GM12891 (cell line): Measurements from ENCODE around the gene ENHO.

Experiments
- PAX5 ChIP-seq: IDR thresholded peaks from 2 replicates; pipeline ENCODE4 v1.6.1; 2011; ENCODE audit warnings: low read length, moderate library complexity, mild to moderate bottlenecking; ENCODE audit not compliant: insufficient read depth, severe bottlenecking
- POLR2A ChIP-seq: IDR thresholded peaks from 2 replicates; pipeline ENCODE4 v1.6.1; 2011; ENCODE audit warnings: low read depth, low read length, control low read depth
- POLR2AphosphoS5 ChIP-seq: IDR thresholded peaks from 2 replicates; pipeline ENCODE4 v1.6.1; 2011; ENCODE audit warnings: low read depth, low read length, control low read depth
- SPI1 ChIP-seq: IDR thresholded peaks from 2 replicates; pipeline ENCODE4 v1.6.1; 2011; ENCODE audit warnings: low read depth, low read length, control low read depth
- TAF1 ChIP-seq: IDR thresholded peaks from 2 replicates; pipeline ENCODE4 v1.6.1; 2011; ENCODE audit warnings: low read depth, low read length, control low read depth

- TF ChIP-seq POLR2AphosphoS5: no peak
- no peak for TF ChIP-seq POLR2A
- TF ChIP-seq SPI1: no peak
- TF ChIP-seq TAF1: no peak
- TF ChIP-seq PAX5: no peak
Observed at GRCh38 chr9:34506623-34507022, 16.2 kb downstream of the ENHO start.
